Transverse colon (tissue), 4 donors: Measurements from ENCODE around the gene ADAM11.

Source experiments
- CTCF ChIP-seq, 5 experiments: fragments of 200-600 bp in 3 of 5; fragments of 450-650 bp in 2 of 5; sonication (generic) in 3 of 5; IDR thresholded peaks; 1 replicate in 2 of 5; 2 replicates in 3 of 5; pipeline ENCODE4 v1.5.1; 2016 to 2017; ENCODE audit warnings: antibody characterized with exemption in 5 of 5, inconsistent platforms in 3 of 5, mild to moderate bottlenecking in 2 of 5, moderate library complexity in 1 of 5
- EP300 ChIP-seq: sonication (generic); formaldehyde crosslinking; IDR thresholded peaks from one replicate; pipeline ENCODE4 v1.6.1; 2017; ENCODE audit warnings: antibody characterized with exemption, low read depth
- POLR2A ChIP-seq: fragments of 450-650 bp; IDR thresholded peaks from one replicate; pipeline ENCODE4 v1.6.1; 2016; ENCODE audit warnings: antibody characterized with exemption, mild to moderate bottlenecking, moderate library complexity
- POLR2AphosphoS5 ChIP-seq, 3 donors: sonication (generic); formaldehyde crosslinking; IDR thresholded peaks; one replicate each; pipeline ENCODE4 v1.6.1; 2016; ENCODE audit warnings: antibody characterized with exemption in 3 of 3

DNA sequence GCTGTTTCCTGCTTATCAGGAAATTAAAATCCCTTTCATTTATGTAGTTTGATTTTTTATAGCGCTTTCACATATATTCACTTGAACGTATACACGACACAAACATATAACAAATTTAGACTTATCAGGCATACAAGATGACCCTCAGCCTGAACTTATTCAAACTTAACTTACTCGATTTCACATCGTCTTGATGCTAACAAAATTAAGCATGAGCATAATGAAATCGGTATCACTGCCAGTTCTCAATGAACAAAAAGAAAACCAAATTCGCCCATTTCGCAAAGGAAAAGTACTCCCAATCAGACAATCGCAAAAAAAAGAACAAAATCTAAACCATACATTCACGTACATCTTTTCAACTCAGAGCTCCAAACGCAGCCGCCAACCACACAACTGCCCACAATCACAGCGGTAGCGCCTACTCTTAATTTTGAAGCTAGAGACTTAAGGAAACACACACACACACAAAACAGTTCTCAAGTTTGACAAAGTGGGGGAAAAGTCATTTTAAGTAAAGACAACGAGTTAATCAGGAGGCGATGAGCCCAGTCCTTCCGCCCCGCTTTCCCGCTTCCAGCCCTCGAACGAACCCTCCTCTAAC lies 70.2 kb downstream of the ADAM11 start:
- TF ChIP-seq POLR2A (no peak), CTCF (IDR thresholded peaks at IDR 0.05) (no peak), EP300 (no peak), POLR2AphosphoS5 (IDR thresholded peaks at IDR 0.05) (peak in 1 of 3 donors; percentile 29)
